Measurements from ENCODE around the gene SLC26A6.

Gene SLC26A6

GRCh38 chr3:48660800-48661400 lies 25.6 kb upstream of the SLC26A6 start:
- DNase-seq (ENCODE audit: low read depth), result no peak
- no peak for TF ChIP-seq CTCF (conservative IDR thresholded peaks at IDR 0.05; ENCODE audit: low read length)
- H3K4me3 ChIP-seq (ENCODE audit: low read length), result no peak overlapping the region

- TF ChIP-seq CTCF (conservative IDR thresholded peaks at IDR 0.05; ENCODE audit: low read length), result no peak
- DNase-seq (ENCODE audit: low read depth), result no peak
- H3K4me3 ChIP-seq (ENCODE audit: low read length), result peak overlapping the region; percentile 46
Observed at GRCh38 chr3:48656841-48657281, 21.6 kb upstream of the SLC26A6 start.

GRCh38 chr3:48656061-48656840 lies 21.0 kb upstream of the SLC26A6 start:
- H3K4me3 ChIP-seq (ENCODE audit: low read length), result peak overlapping the region; percentile 46
- TF ChIP-seq CTCF (conservative IDR thresholded peaks at IDR 0.05; ENCODE audit: low read length), result peak; percentile 43
- peak; percentile 62 for DNase-seq (ENCODE audit: low read depth)

GRCh38 chr3:48655606-48656005 lies 20.3 kb upstream of the SLC26A6 start:
- no peak for DNase-seq (ENCODE audit: low read depth)
- no peak for TF ChIP-seq CTCF (conservative IDR thresholded peaks at IDR 0.05; ENCODE audit: low read length)
- peak overlapping the region; percentile 46; the same call in 1 of the 2 replicates for H3K4me3 ChIP-seq (ENCODE audit: low read length)

DNA sequence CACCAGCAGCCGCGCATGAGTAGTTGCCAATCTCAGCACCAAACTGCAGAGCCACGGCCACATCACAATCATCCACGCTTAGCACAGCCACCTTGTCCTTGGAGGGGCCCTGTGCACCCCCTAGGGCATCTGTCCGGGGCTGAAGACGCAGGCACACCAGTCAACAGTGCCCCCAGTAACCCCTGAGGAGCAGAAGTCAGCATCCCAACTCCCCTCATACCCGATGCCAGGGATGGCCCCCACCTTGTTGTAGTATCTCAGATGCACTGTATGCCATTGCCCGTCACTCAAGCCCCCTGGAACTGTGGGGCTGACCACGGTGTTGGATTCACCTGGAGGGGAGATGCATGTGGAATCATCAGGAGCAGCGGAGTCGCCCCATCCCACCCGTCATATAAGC lies 19.8 kb upstream of the SLC26A6 start:
- TF ChIP-seq CTCF (conservative IDR thresholded peaks at IDR 0.05; ENCODE audit: low read length), result no peak
- no peak for DNase-seq (ENCODE audit: low read depth)
- H3K4me3 ChIP-seq (ENCODE audit: low read length), result no peak overlapping the region

GRCh38 chr3:48652923-48653715 lies 17.9 kb upstream of the SLC26A6 start:
- H3K4me3 ChIP-seq (ENCODE audit: low read length), result no peak overlapping the region
- no peak for DNase-seq (ENCODE audit: low read depth)
- no peak for TF ChIP-seq CTCF (conservative IDR thresholded peaks at IDR 0.05; ENCODE audit: low read length)

Data from AG10803 (cell line).